Esophagus muscularis mucosa (tissue), 4 donors: ENCODE data around the gene STS. TPM values are rescaled to one million over a fixed set of nuclear protein-coding genes. Genes with fewer than 3 reads are reported as not detected.

Experiments
- DNase-seq: peaks from one replicate; pipeline ENCODE4 v3.0.0-alpha.2; 2017; ENCODE audit errors: extremely low spot score
- H3K27ac ChIP-seq, 4 donors: fragments of 200-600 bp; sonication (generic); replicated peaks in 1 of 4; 1 replicate in 3 of 4; 2 replicates in 1 of 4; pipeline ENCODE4 v1.5.1; 2016 to 2019; ENCODE audit warnings: mild to moderate bottlenecking in 1 of 4
- H3K27me3 ChIP-seq, 4 donors: fragments of 200-600 bp; sonication (generic); one replicate each; pipeline versions ENCODE4 v1.5.1 to v1.6.0; 2016 to 2019
- H3K36me3 ChIP-seq, 4 donors: fragments of 200-600 bp; sonication (generic); one replicate each; pipeline ENCODE4 v1.5.1; 2016 to 2019
- H3K4me1 ChIP-seq, 4 donors: fragments of 200-600 bp; sonication (generic); one replicate each; pipeline ENCODE4 v1.5.1; 2016 to 2019
- H3K4me3 ChIP-seq, 4 donors: fragments of 200-600 bp; sonication (generic); 1 replicate in 2 of 4; 2 replicates in 2 of 4; pipeline ENCODE4 v1.5.1; 2016 to 2019; ENCODE audit warnings: mild to moderate bottlenecking in 4 of 4, moderate library complexity in 1 of 4
- H3K9me3 ChIP-seq, 4 donors: fragments of 200-600 bp; sonication (generic); 1 replicate in 3 of 4; 2 replicates in 1 of 4; pipeline ENCODE4 v1.5.1; 2016 to 2019
- EP300 ChIP-seq: sonication (generic); formaldehyde crosslinking; IDR thresholded peaks from one replicate; pipeline ENCODE4 v1.6.1; 2017; ENCODE audit warnings: antibody characterized with exemption
- POLR2A ChIP-seq: fragments of 450-650 bp; IDR thresholded peaks from one replicate; pipeline ENCODE4 v1.6.1; 2017; ENCODE audit warnings: antibody characterized with exemption, moderate library complexity, mild to moderate bottlenecking, low read depth
- POLR2AphosphoS5 ChIP-seq, 2 donors: sonication (generic); formaldehyde crosslinking; IDR thresholded peaks; one replicate each; pipeline ENCODE4 v1.6.1; 2017; ENCODE audit warnings: antibody characterized with exemption in 2 of 2
- WGBS: methylation state at CpG from one replicate; pipeline ENCODE4 v1.1.5; 2018; 5-methylcytosine and 5-hydroxymethylcytosine counted together
- intact Hi-C: fragments of 100-400 bp; cut with DNase I; formaldehyde crosslinking; loops from one replicate; pipeline ENCODE4 v1.15.1; 2023
- total RNA-seq, 4 donors: library from RNA; depleted of rRNA; stranded (reverse); fragments of >200 nt; gene quantifications; one replicate each; pipeline versions ENCODE4 v1.1.0 to v1.2.1, GENCODE V29; 2016
- TF ChIP-seq, protein P1 (sequence below), 3 experiments: fragments of 200-600 bp in 2 of 3; fragments of 450-650 bp in 1 of 3; sonication (generic) in 2 of 3; IDR thresholded peaks; one replicate each; pipeline ENCODE4 v1.5.1; 2017 to 2019; ENCODE audit warnings: antibody characterized with exemption in 3 of 3, mild to moderate bottlenecking in 2 of 3, moderate library complexity in 1 of 3

STS gene
- total RNA-seq, 4 donors from 2014 or later, result 4.6 to 7.9 (median 5.5) TPM

DNA sequence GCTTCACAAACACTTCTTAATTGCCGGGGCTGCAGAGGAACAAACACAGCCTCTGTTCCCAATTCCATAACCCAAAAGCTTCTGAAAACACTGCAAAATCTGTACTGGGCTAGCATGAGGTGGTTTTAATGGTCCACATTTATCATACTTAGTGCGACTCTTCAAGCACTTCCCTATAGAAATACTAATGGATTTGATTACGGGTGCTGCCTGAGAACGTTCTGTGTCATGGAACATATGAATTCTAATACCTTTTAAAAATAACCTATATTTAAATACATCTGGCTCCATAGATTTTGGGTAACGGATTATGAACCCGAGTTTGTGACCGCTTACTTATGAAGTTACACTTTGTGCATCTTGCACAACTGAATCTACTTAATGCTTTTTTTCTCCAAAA, 35.4 kb upstream of the STS start:
- intact Hi-C loops, result no loop called here
- WGBS, result 97% methylated on average over 7 of the region's 7 CpGs
- no peak for TF ChIP-seq POLR2AphosphoS5 (IDR thresholded peaks at IDR 0.05)
- TF ChIP-seq, protein P1, sequence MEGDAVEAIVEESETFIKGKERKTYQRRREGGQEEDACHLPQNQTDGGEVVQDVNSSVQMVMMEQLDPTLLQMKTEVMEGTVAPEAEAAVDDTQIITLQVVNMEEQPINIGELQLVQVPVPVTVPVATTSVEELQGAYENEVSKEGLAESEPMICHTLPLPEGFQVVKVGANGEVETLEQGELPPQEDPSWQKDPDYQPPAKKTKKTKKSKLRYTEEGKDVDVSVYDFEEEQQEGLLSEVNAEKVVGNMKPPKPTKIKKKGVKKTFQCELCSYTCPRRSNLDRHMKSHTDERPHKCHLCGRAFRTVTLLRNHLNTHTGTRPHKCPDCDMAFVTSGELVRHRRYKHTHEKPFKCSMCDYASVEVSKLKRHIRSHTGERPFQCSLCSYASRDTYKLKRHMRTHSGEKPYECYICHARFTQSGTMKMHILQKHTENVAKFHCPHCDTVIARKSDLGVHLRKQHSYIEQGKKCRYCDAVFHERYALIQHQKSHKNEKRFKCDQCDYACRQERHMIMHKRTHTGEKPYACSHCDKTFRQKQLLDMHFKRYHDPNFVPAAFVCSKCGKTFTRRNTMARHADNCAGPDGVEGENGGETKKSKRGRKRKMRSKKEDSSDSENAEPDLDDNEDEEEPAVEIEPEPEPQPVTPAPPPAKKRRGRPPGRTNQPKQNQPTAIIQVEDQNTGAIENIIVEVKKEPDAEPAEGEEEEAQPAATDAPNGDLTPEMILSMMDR (IDR thresholded peaks at IDR 0.05), result no peak
- no peak for TF ChIP-seq EP300
- TF ChIP-seq POLR2A, result no peak

DNA sequence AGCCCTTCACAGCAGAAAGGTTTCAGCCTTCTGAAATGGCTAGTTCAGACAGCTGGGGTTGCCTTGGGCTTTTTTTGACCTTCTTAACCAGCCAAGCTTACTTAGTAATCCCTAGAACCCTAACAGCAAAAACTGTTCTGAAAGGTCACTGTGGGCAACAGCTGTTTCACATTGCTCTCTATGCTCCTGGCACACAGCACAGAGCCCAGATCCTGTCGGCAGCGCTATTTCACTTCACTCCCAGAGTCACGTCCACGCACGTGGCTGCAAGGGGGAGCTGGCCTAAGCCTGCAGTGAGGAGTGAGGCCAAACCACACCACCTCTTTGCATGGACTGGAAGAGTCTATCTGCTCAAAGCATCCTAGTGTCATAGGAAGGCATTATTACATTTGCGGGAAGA, 32.0 kb upstream of the STS start:
- Histone ChIP-seq H3K9me3 (no peaks in the 10 kb centered on the region), H3K4me3 (no peak overlapping the region), H3K4me1 (peaks cover 4 to 22% (median 7%) of the 10 kb centered on the region in 4 donors), H3K27ac (no peak overlapping the region), H3K27me3 (no peaks in the 10 kb centered on the region), H3K36me3 (no peaks in the 10 kb centered on the region)
- no peak for DNase-seq
- 77% methylated on average over 6 of the region's 6 CpGs for WGBS
- intact Hi-C loops, result no loop called here
- TF ChIP-seq EP300, result no peak
- TF ChIP-seq POLR2AphosphoS5 (IDR thresholded peaks at IDR 0.05), result no peak
- TF ChIP-seq, protein P1 (IDR thresholded peaks at IDR 0.05), result no peak
- no peak for TF ChIP-seq POLR2A

More for the DNA sequence above, 35.4 kb upstream of the STS start:
- Histone ChIP-seq H3K27me3 (no peaks in the 10 kb centered on the region), H3K4me3 (no peak overlapping the region), H3K4me1 (peaks cover 0 to 29% (median 6%) of the 10 kb centered on the region in 4 donors), H3K9me3 (no peaks in the 10 kb centered on the region), H3K27ac (no peak overlapping the region), H3K36me3 (no peaks in the 10 kb centered on the region)
- DNase-seq, result no peak

DNA sequence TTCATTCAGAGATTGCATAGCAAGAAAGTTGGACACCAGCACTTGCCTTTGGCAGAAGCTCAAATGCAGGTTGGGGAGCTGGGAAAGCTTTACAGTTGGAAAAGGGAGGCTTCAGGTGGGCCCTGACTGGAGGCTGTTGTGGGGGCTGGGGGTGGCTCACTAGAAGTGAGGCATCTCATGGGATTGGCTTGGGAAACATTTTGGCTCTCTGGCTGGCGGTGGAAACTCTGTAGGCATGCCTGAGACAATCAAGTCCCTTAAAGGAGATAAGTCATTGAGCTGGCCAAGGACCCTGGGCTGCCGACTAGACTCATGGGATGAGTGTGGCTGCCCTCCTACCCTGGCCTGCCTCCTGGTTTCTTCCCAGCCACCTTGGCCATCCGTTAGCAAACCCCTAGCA, 31.4 kb upstream of the STS start:
- Histone ChIP-seq H3K27ac (no peak overlapping the region), H3K27me3 (no peaks in the 10 kb centered on the region), H3K4me3 (no peak overlapping the region), H3K36me3 (no peaks in the 10 kb centered on the region), H3K4me1 (peaks cover 9 to 25% (median 12%) of the 10 kb centered on the region in 4 donors), H3K9me3 (no peaks in the 10 kb centered on the region)
- 95% methylated on average over 3 of the region's 3 CpGs for WGBS
- TF ChIP-seq, protein P1 (IDR thresholded peaks at IDR 0.05), result no peak
- TF ChIP-seq POLR2AphosphoS5 (IDR thresholded peaks at IDR 0.05), result no peak
- no peak for TF ChIP-seq EP300
- TF ChIP-seq POLR2A, result no peak
- DNase-seq, result no peak
- intact Hi-C loops, result no loop called here

DNA sequence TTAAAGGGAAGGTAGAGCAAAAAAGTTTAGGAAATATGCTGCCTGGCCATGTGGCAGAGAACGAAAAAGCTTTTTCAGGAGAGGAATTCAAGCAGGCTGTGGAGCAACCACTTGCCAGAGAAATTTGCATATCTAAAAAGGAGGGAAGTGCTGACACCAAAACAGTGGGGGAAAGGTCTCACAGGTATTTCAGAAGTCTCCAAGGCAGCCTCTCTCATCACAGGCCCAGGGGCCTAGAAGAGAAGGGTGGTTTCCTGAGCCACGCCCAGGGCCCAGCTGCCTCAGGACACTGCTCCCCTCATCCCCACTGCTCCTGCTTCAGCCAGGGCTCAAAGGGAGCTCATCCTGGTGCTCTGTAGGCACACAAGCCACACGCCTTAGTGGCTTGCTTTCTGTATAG, 29.9 kb upstream of the STS start:
- Histone ChIP-seq H3K27ac (no peak overlapping the region), H3K36me3 (no peaks in the 10 kb centered on the region), H3K4me3 (no peak overlapping the region), H3K9me3 (no peaks in the 10 kb centered on the region), H3K4me1 (peaks cover 14 to 29% (median 17%) of the 10 kb centered on the region in 4 donors), H3K27me3 (no peaks in the 10 kb centered on the region)
- intact Hi-C loops, result no loop called here
- 94% methylated on average over 2 of the region's 3 CpGs for WGBS
- no peak for DNase-seq
- no peak for TF ChIP-seq POLR2A
- TF ChIP-seq POLR2AphosphoS5 (IDR thresholded peaks at IDR 0.05), result no peak
- TF ChIP-seq, protein P1 (IDR thresholded peaks at IDR 0.05), result no peak
- no peak for TF ChIP-seq EP300
